Activated CD8-positive, alpha-beta memory T cell treated with anti-CD3 and anti-CD28 coated beads, Interleukin-2, amount 50 U/mL, for 1 hour (primary cell): ENCODE measurements around the gene EIF3CL.
"Not testable (repeated sequence)": the region's sequence is repeated elsewhere in the genome, so short reads cannot be mapped to it uniquely, and the experiment has no call there.

Experiments
- DNase-seq: peaks from one replicate; pipeline ENCODE4 v3.0.0-alpha.2; 2020; ENCODE audit errors: extremely low read depth

EIF3CL gene, protein sequence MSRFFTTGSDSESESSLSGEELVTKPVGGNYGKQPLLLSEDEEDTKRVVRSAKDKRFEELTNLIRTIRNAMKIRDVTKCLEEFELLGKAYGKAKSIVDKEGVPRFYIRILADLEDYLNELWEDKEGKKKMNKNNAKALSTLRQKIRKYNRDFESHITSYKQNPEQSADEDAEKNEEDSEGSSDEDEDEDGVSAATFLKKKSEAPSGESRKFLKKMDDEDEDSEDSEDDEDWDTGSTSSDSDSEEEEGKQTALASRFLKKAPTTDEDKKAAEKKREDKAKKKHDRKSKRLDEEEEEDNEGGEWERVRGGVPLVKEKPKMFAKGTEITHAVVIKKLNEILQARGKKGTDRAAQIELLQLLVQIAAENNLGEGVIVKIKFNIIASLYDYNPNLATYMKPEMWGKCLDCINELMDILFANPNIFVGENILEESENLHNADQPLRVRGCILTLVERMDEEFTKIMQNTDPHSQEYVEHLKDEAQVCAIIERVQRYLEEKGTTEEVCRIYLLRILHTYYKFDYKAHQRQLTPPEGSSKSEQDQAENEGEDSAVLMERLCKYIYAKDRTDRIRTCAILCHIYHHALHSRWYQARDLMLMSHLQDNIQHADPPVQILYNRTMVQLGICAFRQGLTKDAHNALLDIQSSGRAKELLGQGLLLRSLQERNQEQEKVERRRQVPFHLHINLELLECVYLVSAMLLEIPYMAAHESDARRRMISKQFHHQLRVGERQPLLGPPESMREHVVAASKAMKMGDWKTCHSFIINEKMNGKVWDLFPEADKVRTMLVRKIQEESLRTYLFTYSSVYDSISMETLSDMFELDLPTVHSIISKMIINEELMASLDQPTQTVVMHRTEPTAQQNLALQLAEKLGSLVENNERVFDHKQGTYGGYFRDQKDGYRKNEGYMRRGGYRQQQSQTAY

DNA sequence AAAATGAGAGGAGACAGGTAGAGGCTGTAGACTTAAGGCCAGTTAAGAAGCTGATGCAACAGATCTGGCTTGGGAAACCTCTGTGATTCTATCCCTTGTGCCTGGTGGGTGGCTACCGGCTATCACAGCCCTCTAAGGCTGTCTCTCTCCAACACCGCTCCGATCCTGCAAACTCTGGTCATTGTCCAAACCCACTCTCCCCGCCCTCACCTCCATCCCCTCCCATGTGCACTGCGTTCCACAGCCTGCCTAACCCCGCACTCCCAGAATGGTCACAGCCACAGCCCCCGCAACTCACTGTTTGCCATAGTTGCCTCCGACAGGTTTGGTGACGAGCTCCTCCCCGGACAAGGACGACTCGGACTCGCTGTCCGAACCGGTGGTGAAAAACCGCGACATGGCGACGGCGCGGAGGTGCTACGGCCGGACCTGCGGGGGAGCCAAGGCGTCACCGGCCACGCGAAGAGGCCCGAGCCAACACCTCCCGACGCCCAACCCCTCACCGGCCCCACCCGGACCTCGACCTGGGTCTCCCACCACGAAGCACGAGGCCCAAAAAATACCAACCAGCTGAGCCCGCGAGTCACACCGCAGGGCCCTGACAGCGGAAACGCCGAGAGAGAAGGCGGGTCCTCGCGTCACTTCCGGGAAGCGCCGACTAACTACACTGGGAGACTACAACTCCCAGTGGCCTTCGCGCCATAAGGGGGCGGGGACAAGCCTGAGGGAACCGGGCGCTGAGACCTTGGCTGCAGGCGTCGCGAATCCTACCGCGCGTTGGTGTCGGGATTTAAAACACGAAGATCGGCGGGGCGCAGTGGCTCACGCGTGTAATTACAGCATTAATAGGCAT is at the start of gene EIF3CL:
TSS of gene EIF3CL (minus strand) at position 622 of the 853 bp plus-strand sequence. CDS start at position 399, 223 bp downstream.
- not testable (repeated sequence) for DNase-seq

DNA sequence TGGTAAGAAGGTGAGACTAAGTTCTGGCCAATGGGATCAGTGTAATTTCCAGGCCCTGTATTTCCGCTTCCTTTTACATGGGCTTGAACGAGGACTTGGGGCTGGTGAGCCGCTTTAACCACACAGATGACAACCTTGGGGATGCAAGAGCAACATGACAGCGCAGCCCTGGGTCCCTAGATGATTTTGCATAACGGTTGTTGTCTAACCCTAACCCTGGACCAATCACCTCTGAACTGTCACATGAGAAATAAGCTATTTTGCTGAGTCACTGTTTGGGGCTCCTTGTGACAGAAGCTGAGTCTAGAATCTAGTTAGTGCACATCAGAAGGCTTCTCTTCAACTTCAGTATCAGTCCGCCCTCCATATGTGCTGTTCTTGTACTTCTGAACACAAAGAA is 43.4 kb upstream of the EIF3CL start:
- DNase-seq, result not testable (repeated sequence)

DNA sequence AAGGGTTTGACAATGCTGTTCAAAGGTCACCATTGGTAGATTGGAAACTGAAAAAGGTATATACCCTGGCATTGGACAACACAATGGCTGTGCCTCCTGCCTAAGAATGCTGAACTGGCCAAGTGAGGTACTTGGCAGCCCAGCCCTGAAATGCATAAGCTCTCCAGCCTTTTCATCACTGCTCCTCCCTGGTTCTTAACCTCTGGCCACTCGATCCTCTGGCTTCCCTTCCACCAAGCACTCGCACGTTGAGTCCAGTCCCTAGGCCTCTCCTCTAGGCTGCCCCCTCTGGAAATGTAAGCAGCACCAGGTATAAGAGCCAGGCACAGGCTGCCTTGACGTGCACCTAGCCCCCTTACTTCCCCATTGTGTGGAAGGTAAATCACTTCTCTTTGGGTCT is 42.7 kb upstream of the EIF3CL start:
- DNase-seq, result not testable (repeated sequence)

DNA sequence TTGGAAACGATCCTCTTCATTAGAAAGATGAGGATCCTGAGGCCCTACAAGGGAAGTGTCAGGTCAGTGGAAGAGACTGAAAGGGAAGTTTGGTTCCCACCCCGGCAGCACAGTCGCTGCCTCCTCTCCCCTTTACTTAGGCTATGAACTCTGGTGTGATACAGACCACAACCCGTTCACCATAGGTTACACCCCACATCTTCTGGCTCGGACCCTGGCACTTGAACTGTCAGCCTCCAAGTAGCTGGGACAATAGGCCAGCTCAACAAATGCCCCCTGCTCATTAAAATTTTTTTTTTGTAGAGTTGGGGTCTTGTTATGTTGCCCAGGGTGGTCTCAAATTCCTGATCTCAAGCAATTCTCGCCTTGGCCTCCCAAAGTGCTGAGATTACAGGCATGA is 40.3 kb upstream of the EIF3CL start:
- DNase-seq, result not testable (repeated sequence)

DNA sequence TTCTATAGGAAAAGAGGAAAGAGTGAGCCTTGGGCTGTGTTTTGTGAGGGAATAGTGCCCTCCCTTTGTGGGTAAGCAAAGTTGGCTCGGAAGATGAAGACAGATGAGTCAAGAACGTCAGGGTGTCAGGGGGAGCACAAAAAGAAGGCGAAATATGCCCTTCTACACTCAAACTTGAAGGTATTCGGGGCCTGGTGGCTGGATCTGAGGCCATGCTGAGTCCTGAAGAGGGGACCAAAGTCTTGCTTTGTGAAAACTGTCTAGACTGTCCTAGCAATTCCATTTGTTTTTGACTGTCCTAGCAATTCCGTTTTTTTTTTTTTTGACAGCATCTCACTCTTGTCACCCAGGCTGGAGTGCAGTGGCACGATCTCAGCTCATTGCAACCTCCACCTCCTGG is 35.3 kb upstream of the EIF3CL start:
- DNase-seq, result not testable (repeated sequence)

DNA sequence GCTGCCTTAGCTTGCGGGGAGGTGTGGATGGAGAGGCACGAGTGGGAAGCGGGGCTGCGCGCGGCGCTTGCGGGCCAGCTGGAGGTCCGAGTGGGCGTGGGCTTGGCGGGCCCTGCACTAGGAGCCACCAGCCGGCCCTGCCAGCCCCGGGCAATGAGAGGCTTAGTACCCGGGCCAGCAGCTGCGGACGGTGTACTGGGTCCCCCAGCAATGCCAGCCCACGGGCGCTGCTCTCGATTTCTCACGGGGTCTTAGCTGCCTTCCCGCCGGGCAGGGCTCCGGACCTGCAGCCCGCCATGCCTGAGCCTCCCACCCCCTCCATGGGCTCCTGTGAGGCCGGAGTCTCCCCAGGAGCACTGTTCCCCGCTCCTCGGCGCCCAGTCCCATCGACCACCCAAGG is 31.7 kb upstream of the EIF3CL start:
- not testable (repeated sequence) for DNase-seq

DNA sequence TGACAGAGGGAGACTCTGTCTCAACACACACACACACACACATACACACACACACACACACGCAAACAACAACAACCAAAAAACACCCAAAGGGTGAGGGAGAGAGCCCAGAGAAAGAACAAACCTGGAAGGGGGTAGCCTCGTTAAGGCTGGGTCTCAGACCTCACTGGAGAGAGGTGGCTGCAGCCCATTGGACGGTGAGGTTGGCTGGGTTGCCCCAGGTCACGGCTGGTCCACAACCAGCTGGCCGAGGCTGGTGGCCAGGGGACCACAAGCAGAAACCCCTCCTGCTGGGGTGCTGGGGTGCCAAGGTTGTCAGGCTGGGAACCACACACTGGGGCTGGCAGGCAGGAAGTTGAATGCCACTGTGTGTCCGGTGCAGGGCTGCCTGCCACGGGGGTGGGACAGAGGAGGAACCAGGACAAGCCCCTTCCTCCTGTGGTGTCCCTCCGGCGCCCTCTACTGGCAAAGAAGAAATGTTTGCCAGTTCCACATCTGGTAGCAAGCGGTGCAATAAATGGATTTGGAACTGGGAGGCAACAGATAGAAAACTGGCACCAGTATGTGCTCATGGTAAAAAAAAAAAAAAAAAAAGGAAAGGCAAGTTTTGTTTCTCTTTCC is 22.5 kb upstream of the EIF3CL start:
- not testable (repeated sequence) for DNase-seq

DNA sequence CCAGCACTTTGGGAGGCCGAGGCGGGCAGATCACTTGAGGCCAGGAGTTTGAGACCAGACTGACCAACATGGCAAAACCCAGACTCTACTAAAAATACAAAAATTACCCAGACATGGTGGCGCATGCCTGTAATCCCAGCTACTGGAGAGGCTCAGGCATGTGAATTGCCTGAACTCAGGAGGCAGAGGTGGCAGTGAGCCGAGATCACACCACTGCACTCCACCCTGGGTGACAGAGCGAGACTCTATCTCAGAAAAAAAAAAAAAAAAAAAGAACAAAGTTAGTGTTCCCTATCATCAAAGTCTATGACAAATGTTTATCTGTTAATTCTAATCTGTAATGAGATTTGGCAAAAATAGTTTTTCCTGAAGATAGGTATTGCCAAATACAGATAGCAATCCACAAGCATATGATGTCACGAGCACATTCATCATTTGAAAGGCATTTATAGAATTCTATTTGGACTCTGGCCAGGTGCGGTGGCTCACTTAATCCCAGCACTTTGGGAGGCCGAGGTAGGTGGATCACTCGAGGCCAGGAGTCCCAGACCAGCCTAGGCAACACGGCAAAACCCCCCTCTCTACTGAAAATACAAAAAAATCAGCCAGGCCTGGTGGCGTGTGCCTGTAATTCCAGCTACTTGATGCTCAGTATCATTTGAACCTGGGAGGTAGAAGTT is 17.6 kb upstream of the EIF3CL start:
- DNase-seq, result not testable (repeated sequence)

DNA sequence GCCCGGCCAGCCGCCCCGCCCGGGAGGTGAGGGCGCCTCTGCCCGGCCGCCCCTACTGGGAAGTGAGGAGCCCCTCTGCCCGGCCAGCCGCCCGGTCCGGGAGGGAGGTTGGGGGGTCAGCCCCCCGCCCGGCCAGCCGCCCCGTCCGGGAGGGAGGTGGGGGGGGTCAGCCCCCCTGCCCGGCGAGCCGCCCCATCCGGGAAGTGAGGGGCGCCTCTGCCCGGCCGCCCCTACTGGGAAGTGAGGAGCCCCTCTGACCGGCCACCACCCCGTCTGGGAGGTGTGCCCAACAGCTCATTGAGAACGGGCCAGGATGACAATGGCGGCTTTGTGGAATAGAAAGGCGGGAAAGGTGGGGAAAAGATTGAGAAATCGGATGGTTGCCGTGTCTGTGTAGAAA is 13.4 kb upstream of the EIF3CL start:
- not testable (repeated sequence) for DNase-seq

DNA sequence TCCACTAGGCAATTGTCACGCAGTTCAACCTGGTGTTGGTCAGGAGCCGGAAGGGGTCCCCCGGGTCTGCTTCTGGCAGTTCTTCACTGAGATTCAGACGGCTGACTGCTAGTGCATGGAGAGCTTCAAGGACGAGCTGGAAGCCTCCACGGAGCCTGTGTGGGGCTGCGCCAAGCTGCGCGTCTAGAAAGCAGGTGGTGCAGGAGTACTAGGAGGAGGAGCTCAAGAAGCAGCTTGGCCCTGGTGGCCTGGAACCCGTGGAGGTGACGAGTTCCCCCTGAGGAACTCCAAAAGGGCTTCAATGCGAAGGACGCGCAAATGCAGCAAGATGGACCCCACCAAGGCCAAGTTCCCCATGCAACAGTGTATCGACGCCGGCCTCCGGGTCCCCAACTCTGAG is 10.9 kb upstream of the EIF3CL start:
- DNase-seq, result not testable (repeated sequence)

DNA sequence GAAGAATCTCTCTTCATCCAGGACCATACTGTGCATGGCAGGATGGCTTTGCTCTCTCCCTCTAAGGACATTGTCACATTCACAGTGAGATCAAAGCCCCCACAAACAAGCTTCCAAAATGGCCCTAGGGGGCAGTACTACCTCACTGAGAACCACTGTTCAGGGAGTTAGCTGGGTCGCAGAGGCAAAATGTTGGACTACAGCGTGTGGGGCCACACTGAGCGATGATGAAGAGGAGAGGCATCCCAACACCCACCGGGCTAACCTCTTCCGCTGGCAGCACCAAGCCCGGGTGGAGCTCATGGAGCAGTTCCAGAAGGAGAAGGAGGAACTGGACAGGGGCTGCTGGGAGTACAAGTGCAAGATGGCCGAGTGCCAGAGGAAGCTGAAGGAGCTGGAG is 9.9 kb upstream of the EIF3CL start:
- DNase-seq, result not testable (repeated sequence)

DNA sequence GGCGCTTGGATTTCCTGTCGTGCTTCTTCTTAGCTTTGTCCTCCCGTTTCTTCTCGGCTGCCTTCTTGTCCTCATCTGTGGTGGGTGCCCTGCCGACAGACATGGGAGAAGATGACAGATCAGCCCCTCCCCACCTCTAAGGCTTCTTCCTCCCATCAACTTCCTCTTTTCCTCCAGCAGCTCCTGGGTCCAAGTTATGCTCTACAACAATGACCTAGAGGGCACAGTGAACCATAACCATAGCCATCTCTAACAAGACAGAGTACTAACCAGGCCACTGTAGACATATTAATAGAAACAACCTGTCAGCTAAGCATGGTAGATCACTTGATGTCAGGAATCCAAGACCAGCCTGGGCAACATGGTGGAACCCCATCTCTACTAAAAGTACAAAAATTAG is 11.6 kb downstream of the EIF3CL start:
- DNase-seq, result not testable (repeated sequence)

DNA sequence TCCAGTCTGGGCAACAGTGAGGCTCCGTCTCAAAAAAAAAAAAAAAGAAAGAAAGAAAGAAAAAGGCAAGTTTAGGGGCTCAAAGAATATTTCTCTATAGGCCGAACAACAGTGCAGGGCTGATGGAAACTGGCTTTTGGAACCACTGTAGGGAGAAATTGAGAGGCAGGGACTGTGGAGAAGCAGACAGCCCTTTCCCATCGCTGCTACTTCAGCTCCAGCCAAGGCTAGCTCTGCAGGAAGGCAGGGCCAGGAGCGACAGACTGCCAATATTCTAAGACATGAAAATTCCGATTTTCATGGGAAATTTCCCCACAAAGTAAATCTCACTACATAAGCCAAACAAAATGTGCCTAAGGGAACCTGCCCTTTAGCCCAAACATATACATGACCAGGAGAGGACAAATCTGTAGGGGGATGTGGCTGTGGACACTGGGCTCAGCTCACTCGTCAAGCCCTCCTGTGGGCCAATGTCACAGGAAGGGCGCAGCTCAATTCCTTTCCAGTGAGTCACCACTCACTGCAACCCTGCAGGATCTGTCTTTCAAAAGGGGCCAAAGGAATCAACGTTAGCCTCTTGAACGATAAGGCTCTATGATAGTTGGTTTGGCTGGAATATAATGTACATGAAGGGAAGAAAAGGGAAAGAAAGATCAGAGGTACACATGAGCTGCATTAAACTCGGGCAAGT is 21.3 kb downstream of the EIF3CL start:
- not testable (repeated sequence) for DNase-seq

DNA sequence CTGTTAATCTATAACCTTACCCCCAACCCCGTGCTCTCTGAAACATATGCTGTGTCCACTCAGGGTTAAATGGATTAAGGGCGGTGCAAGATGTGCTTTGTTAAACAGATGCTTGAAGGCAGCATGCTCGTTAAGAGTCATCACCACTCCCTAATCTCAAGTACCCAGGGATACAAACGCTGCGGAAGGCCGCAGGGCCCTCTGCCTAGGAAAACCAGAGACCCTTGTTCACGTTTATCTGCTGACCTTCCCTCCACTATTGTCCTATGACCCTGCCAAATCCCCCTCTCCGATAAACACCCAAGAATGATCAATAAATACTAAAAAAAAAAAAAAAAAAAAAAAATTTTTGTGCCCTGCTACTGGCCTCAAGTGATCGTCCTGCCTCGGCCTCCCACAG is 25.8 kb downstream of the EIF3CL start:
- DNase-seq, result not testable (repeated sequence)

DNA sequence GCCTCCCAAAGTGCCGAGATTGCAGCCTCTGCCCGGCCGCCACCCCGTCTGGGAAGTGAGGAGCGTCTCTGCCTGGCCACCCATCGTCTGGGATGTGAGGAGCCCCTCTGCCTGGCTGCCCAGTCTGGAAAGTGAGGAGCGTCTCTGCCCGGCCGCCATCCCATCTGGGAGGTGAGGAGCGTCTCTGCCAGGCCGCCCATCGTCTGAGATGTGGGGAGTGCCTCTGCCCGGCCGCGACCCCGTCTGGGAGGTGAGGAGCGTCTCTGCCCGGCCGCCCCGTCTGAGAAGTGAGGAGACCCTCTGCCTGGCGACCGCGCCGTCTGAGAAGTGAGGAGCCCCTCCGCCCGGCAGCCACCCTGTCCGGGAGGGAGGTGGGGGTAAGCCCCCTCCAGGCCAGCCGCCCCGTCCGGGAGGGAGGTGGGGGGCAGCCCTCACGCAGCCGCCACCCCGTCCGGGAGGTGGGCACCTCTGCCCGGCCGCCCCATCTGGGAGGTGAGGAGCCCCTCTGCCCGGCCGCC is 26.5 kb downstream of the EIF3CL start:
- DNase-seq, result not testable (repeated sequence)

DNA sequence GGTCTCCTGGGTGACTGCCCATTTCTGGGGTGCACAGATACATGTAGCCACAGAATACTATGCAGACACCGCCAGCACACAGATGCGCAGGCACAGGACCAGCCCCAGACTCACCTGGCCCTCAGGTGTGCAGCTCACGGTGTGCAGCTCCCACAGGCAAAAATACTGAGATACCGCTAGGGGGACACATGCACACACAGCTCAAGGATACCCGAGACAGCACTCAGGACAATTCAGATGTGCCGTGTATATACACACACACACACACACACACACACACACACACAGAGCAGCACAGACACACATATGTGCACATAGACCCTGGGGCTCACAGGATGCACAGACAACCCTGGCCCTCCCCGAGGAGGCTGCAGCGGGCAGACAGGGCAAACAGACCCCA is 28.5 kb downstream of the EIF3CL start:
- not testable (repeated sequence) for DNase-seq

DNA sequence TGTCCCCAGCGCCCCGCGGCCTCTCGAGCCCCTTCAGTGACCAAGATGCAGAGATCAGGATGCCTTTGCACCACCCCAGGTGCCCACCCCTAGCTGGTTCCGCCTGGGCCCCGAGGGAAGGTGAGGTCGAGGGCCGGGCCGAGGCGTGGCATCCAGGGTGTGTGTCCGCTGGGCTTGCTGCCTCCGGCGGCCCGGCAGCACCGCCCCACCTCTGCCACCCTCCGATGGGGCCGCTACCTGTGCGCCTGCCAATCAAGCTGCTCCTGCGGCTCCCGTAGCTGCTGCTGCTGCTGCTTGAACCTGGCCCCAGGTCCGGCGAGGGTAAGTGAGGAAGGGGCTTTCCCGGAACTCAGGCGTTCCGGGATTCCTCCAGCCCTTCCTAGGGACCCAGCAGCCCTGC is 29.4 kb downstream of the EIF3CL start:
- DNase-seq, result not testable (repeated sequence)

DNA sequence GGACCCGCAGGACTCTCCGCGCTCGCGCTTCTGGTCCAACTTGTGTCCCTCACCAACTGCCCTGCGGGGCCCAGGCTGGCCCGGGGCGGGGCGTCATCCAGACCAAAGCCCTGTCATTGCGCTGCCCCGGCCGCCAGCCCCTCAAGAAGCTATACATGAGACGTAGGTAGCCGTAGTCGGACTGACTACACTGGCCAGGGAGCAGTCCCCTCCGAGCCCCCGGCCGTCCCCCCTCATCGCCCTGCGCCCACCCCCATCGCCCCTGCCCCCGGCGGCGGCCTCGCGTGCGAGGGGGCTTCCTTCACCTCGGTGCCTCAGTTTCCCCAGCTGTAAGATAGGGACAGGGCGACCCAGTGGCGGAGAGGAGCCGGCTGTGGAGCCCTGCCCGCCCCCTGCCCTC is 35.7 kb downstream of the EIF3CL start:
- DNase-seq, result not testable (repeated sequence)

DNA sequence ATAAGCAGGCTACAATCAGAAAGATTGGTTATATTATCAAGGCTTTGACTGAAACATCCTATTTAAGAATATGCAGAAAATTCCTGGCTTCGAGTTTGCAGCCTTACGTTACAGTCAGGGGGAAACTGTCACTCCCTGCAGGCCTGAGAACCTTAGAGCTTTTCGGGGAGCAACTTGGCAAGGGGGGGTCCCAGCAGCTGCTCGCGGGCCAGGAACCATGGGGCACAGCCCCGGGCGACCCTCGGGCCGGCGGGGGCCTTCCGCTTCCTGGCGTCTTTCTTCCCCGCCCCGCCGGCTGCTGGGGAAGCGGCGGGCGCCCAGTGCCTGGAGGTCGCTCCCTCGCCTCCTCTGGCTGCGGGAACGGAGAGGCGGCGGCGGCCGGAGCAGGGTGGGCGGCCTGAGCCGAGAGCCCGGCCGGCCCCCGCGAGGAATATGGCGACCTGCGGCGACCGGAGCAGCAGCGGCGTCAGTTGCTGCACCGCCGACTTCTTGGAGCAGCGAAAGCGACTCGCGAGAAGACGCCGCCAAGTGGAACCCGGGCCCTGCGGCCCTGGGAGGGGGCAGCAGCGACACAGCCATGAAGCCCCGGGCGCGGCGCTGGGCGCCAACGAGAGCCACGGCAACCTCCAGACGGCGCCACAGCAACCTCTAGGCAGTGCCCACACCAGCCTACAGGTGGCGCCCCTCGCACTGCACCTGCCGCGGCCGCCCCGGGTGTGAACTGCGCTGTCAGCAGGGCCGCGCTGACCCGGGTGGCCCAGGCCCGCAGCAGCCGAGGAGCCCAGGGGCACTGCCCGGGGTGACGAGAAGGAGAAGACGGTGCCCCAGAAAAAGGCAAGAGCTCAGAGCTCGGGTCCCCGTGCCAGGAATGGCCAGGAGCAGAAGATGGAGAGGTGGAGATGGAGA is 39.1 kb downstream of the EIF3CL start:
- DNase-seq, result not testable (repeated sequence)
